H9 (cell line): ENCODE measurements around the gene MICAL3. TPM values are rescaled to one million over a fixed set of nuclear protein-coding genes. Genes with fewer than 3 reads are reported as not detected.

Experiments
- DNase-seq: peaks from one replicate; pipeline ENCODE4 v3.0.0-alpha.2; 2017
- H2AFZ ChIP-seq: one replicate; pipeline ENCODE4 v1.6.1; 2013; ENCODE audit warnings: mild to moderate bottlenecking, low read length, control low read depth, moderate library complexity
- H2AK5ac ChIP-seq: 2 replicates; pipeline ENCODE4 v1.6.1; 2013; ENCODE audit warnings: low read length, control low read depth, mixed read lengths; ENCODE audit not compliant: insufficient read length
- H2BK120ac ChIP-seq: one replicate; pipeline ENCODE4 v1.6.1; 2013; ENCODE audit warnings: low read depth, mild to moderate bottlenecking, low read length, control low read depth, inconsistent platforms; ENCODE audit not compliant: poor library complexity, severe bottlenecking
- H2BK12ac ChIP-seq: 2 replicates; pipeline ENCODE4 v1.6.1; 2013; ENCODE audit warnings: low read length, control low read depth, mixed read lengths, low read depth; ENCODE audit not compliant: insufficient read length
- H2BK15ac ChIP-seq: 2 replicates; pipeline ENCODE4 v1.6.1; 2013; ENCODE audit warnings: low read depth, low read length, control low read depth
- H2BK20ac ChIP-seq: one replicate; pipeline ENCODE4 v1.6.1; 2013; ENCODE audit warnings: low read depth, mild to moderate bottlenecking, low read length, control low read depth, inconsistent platforms; ENCODE audit not compliant: poor library complexity, severe bottlenecking
- H2BK5ac ChIP-seq: 2 replicates; pipeline ENCODE4 v1.6.1; 2013; ENCODE audit warnings: low read length, control low read depth, mixed read lengths; ENCODE audit not compliant: insufficient read length
- H3K14ac ChIP-seq: 2 replicates; pipeline ENCODE4 v1.6.1; 2013; ENCODE audit warnings: low read length, control low read depth; ENCODE audit not compliant: insufficient read depth
- H3K18ac ChIP-seq: 2 replicates; pipeline ENCODE4 v1.6.1; 2013; ENCODE audit warnings: low read depth, mild to moderate bottlenecking, mixed read lengths, low read length, control low read depth; ENCODE audit not compliant: insufficient read length
- H3K23ac ChIP-seq: 2 replicates; pipeline ENCODE4 v1.6.1; 2013; ENCODE audit warnings: low read length, control low read depth, mixed read lengths, low read depth; ENCODE audit not compliant: insufficient read length
- H3K23me2 ChIP-seq: 2 replicates; pipeline ENCODE4 v1.6.1; 2013; ENCODE audit warnings: low read depth, mild to moderate bottlenecking, mixed read lengths, low read length, control low read depth; ENCODE audit not compliant: insufficient read length, poor library complexity, severe bottlenecking
- H3K27ac ChIP-seq: 2 replicates; pipeline ENCODE4 v1.5.1; 2013; ENCODE audit warnings: low read length, control low read depth, mixed read lengths, low read depth; ENCODE audit not compliant: insufficient read length
- H3K27me3 ChIP-seq: 2 replicates; pipeline ENCODE4 v1.6.1; 2013; ENCODE audit warnings: low read length, control low read depth, inconsistent platforms; ENCODE audit not compliant: insufficient read depth
- H3K4ac ChIP-seq: 2 replicates; pipeline ENCODE4 v1.6.1; 2013; ENCODE audit warnings: low read depth, mild to moderate bottlenecking, control low read depth, inconsistent platforms, low read length, moderate library complexity
- H3K4me1 ChIP-seq: 2 replicates; pipeline ENCODE4 v1.6.1; 2013; ENCODE audit warnings: low read length, control low read depth, inconsistent platforms; ENCODE audit not compliant: insufficient read depth
- H3K4me2 ChIP-seq: 2 replicates; pipeline ENCODE4 v1.6.1; 2013; ENCODE audit warnings: low read length, control low read depth, mixed read lengths; ENCODE audit not compliant: insufficient read length, insufficient read depth
- H3K56ac ChIP-seq: 2 replicates; pipeline ENCODE4 v1.6.1; 2013; ENCODE audit warnings: low read depth, mild to moderate bottlenecking, mixed read lengths, low read length, control low read depth; ENCODE audit not compliant: insufficient read length
- H3K79me1 ChIP-seq: 2 replicates; pipeline ENCODE4 v1.6.1; 2013; ENCODE audit warnings: low read depth, mild to moderate bottlenecking, moderate library complexity, low read length, control low read depth, inconsistent platforms; ENCODE audit not compliant: insufficient read depth, poor library complexity, severe bottlenecking
- H3K79me2 ChIP-seq: 2 replicates; pipeline ENCODE4 v1.6.1; 2013; ENCODE audit warnings: low read length, control low read depth, inconsistent platforms; ENCODE audit not compliant: insufficient read depth
- H3K9ac ChIP-seq: 2 replicates; pipeline ENCODE4 v1.6.1; 2013; ENCODE audit warnings: low read length, control low read depth, mixed read lengths; ENCODE audit not compliant: insufficient read length; ENCODE audit errors: extremely low read depth
- H3K9me3 ChIP-seq: one replicate; pipeline ENCODE4 v1.6.1; 2013; ENCODE audit warnings: low read depth, low read length, inconsistent platforms; ENCODE audit not compliant: control insufficient read depth
- H3T11ph ChIP-seq: one replicate; pipeline ENCODE4 v1.6.1; 2013; ENCODE audit warnings: mild to moderate bottlenecking, low read length, control low read depth, inconsistent platforms
- H4K20me1 ChIP-seq: one replicate; pipeline ENCODE4 v1.6.1; 2013; ENCODE audit not compliant: control insufficient read depth, insufficient read length, insufficient read depth
- H4K5ac ChIP-seq: 2 replicates; pipeline ENCODE4 v1.6.1; 2013; ENCODE audit warnings: low read depth, mild to moderate bottlenecking, mixed read lengths, low read length, control low read depth; ENCODE audit not compliant: insufficient read length
- H4K8ac ChIP-seq: replicated peaks from 2 replicates; pipeline ENCODE4 v1.6.1; 2013; ENCODE audit warnings: low read length, control low read depth, mixed read lengths, low read depth; ENCODE audit not compliant: insufficient read length
- H4K91ac ChIP-seq: 2 replicates; pipeline ENCODE4 v1.6.1; 2013; ENCODE audit warnings: low read depth, mild to moderate bottlenecking, moderate library complexity, mixed read lengths, low read length, control low read depth; ENCODE audit not compliant: insufficient read length
- H3K27ac Mint-ChIP-seq, 3 experiments: 2 replicates in 2 of 3; 3 replicates in 1 of 3; pipeline ENCODE4 v1.8.0; 2020 to 2021; ENCODE audit warnings: mixed read lengths in 3 of 3, mild to moderate bottlenecking in 1 of 3, moderate library complexity in 1 of 3
- H3K27me3 Mint-ChIP-seq: 2 replicates; pipeline ENCODE4 v1.8.0; 2021; ENCODE audit warnings: low read depth, mild to moderate bottlenecking, moderate library complexity, mixed read lengths
- H3K36me3 Mint-ChIP-seq, 3 experiments: 2 replicates in 2 of 3; 3 replicates in 1 of 3; pipeline ENCODE4 v1.8.0; 2020 to 2021; ENCODE audit warnings: low read depth in 3 of 3, mixed read lengths in 3 of 3; ENCODE audit not compliant: insufficient read depth in 1 of 3
- H3K4me1 Mint-ChIP-seq, 2 experiments: 2 replicates each; pipeline ENCODE4 v1.8.0; 2020; ENCODE audit warnings: mixed read lengths in 2 of 2
- H3K4me3 Mint-ChIP-seq, 2 experiments: 2 replicates in 1 of 2; 3 replicates in 1 of 2; pipeline ENCODE4 v1.8.0; 2020 to 2021; ENCODE audit warnings: mild to moderate bottlenecking in 2 of 2, mixed read lengths in 2 of 2, moderate library complexity in 1 of 2
- H3K9me3 Mint-ChIP-seq, 2 experiments: 2 replicates in 1 of 2; 3 replicates in 1 of 2; pipeline ENCODE4 v1.8.0; 2020; ENCODE audit warnings: mild to moderate bottlenecking in 2 of 2, mixed read lengths in 2 of 2, moderate library complexity in 1 of 2
- CTCF ChIP-seq: fragments of 200-600 bp; sonication (generic); conservative IDR thresholded peaks from 3 replicates; pipeline ENCODE4 v1.8.0; 2021; ENCODE audit warnings: antibody characterized with exemption, mild to moderate bottlenecking
- WGBS: extraction: QIAGEN DNeasy Blood & Tissue Kit; methylation state at CpG from one replicate; pipeline ENCODE4 v1.1.7; 2013; ENCODE audit warnings: missing lambda C conversion rate, low lambda C conversion rate, mixed read lengths; ENCODE audit not compliant: insufficient read length; ENCODE audit errors: extremely low coverage; 5-methylcytosine and 5-hydroxymethylcytosine counted together
- total RNA-seq: library from RNA; stranded (reverse); gene quantifications from 2 replicates; pipeline ENCODE4 v1.2.1, GENCODE V29; 2021

The MICAL3 gene
- total RNA-seq, 1 experiment from 2014 or later = 50.2 TPM

GRCh38 chr22:17861909-17862308 is 162.5 kb downstream of the MICAL3 start:
- Histone ChIP-seq H3K27ac (no peak overlapping the region), H3K4ac (no peak overlapping the region), H2BK120ac (no peak overlapping the region), H3K4me1 (no peaks in the 10 kb centered on the region), H2AFZ (no peak overlapping the region), H2BK12ac (no peak overlapping the region), H3K79me2 (no peaks in the 10 kb centered on the region), H2BK5ac (no peak overlapping the region), H3K14ac (no peak overlapping the region), H3K79me1 (no peaks in the 10 kb centered on the region), H3T11ph (no peak overlapping the region), H3K56ac (no peak overlapping the region), H2BK20ac (no peak overlapping the region), H4K20me1 (no peaks in the 10 kb centered on the region), H3K23ac (no peak overlapping the region), H3K9me3 (no peaks in the 10 kb centered on the region), H3K27me3 (no peaks in the 10 kb centered on the region), H4K91ac (no peak overlapping the region), H3K9ac (no peak overlapping the region), H2BK15ac (no peak overlapping the region), H4K5ac (no peak overlapping the region), H3K23me2 (no peaks in the 10 kb centered on the region), H3K4me2 (no peak overlapping the region), H3K18ac (no peak overlapping the region), H2AK5ac (no peak overlapping the region), H4K8ac (no peak overlapping the region)
- H3K36me3 Mint-ChIP-seq = peaks cover 2 to 29% (median 15%) of the 10 kb centered on the region in 3 experiments; a peak in 6 of 7 replicates
- H3K4me1 Mint-ChIP-seq = peaks cover 0 to 3% of the 10 kb centered on the region in 2 experiments; a peak in 1 of 4 replicates
- H3K27ac Mint-ChIP-seq = no peak overlapping the region
- no peak for DNase-seq
- no peak overlapping the region for H3K4me3 Mint-ChIP-seq
- no peaks in the 10 kb centered on the region for H3K9me3 Mint-ChIP-seq
- TF ChIP-seq CTCF = no peak
- no peaks in the 10 kb centered on the region; the same call in 1 of the 2 replicates for H3K27me3 Mint-ChIP-seq
- no CpG with 5 or more reads among the region's 5 CpGs for WGBS
